Kidney (tissue), 22 donors: ENCODE measurements around the gene RAP1GDS1. TPM values are rescaled to one million over a fixed set of nuclear protein-coding genes. Genes with fewer than 3 reads are reported as not detected.
A peak's percentile ranks its signal among the peaks of the same experiment; 100 is the strongest.

Experiments
- DNase-seq, 5 donors: peaks; one replicate each; pipeline ENCODE4 v3.0.0-alpha.2; 2013 to 2020
- FAIRE-seq: peaks from 2 replicates; lab custom pipeline; 2012; peaks lifted over from hg19 to GRCh38; lab: Jason Lieb, UNC
- H3K27ac ChIP-seq, 2 donors: one replicate each; pipeline ENCODE4 v1.7.0; 2013; ENCODE audit warnings: low read depth in 2 of 2, low read length in 2 of 2, inconsistent platforms in 1 of 2
- H3K27me3 ChIP-seq: one replicate; pipeline ENCODE4 v1.7.1; 2013; ENCODE audit warnings: low read length, inconsistent platforms; ENCODE audit not compliant: control insufficient read depth, insufficient read depth
- H3K36me3 ChIP-seq, 3 donors: one replicate each; pipeline versions ENCODE4 v1.7.0 to v1.7.1; 2013; ENCODE audit warnings: low read length in 3 of 3, control low read depth in 1 of 3, inconsistent platforms in 1 of 3; ENCODE audit not compliant: insufficient read depth in 3 of 3, control insufficient read depth in 2 of 3
- H3K4me1 ChIP-seq, 3 donors: one replicate each; pipeline versions ENCODE4 v1.7.0 to v1.7.1; 2013; ENCODE audit warnings: low read length in 3 of 3, inconsistent platforms in 1 of 3, low read depth in 1 of 3; ENCODE audit not compliant: control insufficient read depth in 2 of 3, insufficient read depth in 2 of 3
- H3K4me3 ChIP-seq, 3 donors: one replicate each; pipeline versions ENCODE4 v1.7.0 to v1.8.1; 2013; ENCODE audit warnings: low read length in 3 of 3, control low read depth in 1 of 3, inconsistent platforms in 1 of 3
- H3K9ac ChIP-seq, 3 donors: one replicate each; pipeline versions ENCODE4 v1.7.0 to v1.7.1; 2013; ENCODE audit warnings: low read length in 3 of 3, control low read depth in 1 of 3, inconsistent platforms in 1 of 3
- H3K9me3 ChIP-seq, 3 donors: one replicate each; pipeline versions ENCODE4 v1.7.0 to v1.7.1; 2013; ENCODE audit warnings: low read length in 3 of 3, control low read depth in 1 of 3, inconsistent platforms in 1 of 3; ENCODE audit not compliant: control insufficient read depth in 2 of 3, insufficient read depth in 1 of 3
- intact Hi-C: fragments of 100-400 bp; cut with DNase I; formaldehyde crosslinking; loops from one replicate; pipeline ENCODE4 v1.11.1; 2022
- long read RNA-seq, 10 donors: library from polyadenylated mRNA in 1 of 10; unstranded in 1 of 10; transcript quantifications; one replicate each; pipeline ENCODE4 v2.0.0 and lab custom pipeline, GENCODE V29; 2021 to 2026
- polyA plus RNA-seq: library from polyadenylated mRNA; stranded (reverse); fragments of 350-450 nt; fragmentation: Illumina TruSeq; extraction: RNeasy Lipid Tissue Mini Kit (QIAGEN cat#74804); gene quantifications from one replicate; pipeline ENCODE4 v1.2.3, GENCODE V29; 2014; ENCODE audit warnings: low read depth, low replicate concordance; ENCODE audit not compliant: insufficient read depth
- total RNA-seq: library from RNA; stranded (reverse); fragmentation: NEBNext Ultra II Directional; extraction: Animal tissue kit (Norgen Biotek cat#: 25700); gene quantifications from one replicate; pipeline ENCODE4 v1.2.1, GENCODE V29; 2021
- TF ChIP-seq, protein P1 (sequence below): IDR thresholded peaks from 3 replicates; pipeline ENCODE4 v1.5.1; 2012; ENCODE audit warnings: mild to moderate bottlenecking, moderate library complexity, borderline replicate concordance; ENCODE audit not compliant: insufficient read depth; ENCODE audit errors: extremely low read depth
- donor health status: control.
- donor health status: control.
- donor health status: control.
- donor health status: control.
- donor health status: control.
- donor health status: DM: yes; HTN: yes; CAD: no.
- donor health status: Normal renal cell carcinoma (clear cell type).

The RAP1GDS1 gene, protein sequence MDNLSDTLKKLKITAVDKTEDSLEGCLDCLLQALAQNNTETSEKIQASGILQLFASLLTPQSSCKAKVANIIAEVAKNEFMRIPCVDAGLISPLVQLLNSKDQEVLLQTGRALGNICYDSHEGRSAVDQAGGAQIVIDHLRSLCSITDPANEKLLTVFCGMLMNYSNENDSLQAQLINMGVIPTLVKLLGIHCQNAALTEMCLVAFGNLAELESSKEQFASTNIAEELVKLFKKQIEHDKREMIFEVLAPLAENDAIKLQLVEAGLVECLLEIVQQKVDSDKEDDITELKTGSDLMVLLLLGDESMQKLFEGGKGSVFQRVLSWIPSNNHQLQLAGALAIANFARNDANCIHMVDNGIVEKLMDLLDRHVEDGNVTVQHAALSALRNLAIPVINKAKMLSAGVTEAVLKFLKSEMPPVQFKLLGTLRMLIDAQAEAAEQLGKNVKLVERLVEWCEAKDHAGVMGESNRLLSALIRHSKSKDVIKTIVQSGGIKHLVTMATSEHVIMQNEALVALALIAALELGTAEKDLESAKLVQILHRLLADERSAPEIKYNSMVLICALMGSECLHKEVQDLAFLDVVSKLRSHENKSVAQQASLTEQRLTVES
- total RNA-seq, result 42.2 TPM
- 23.0 TPM for polyA plus RNA-seq
- long read RNA-seq, donor 1, partial matches to known transcripts, result 28 of 34 reads
- long read RNA-seq, donor 1, other reads (novel, unspliced or antisense), result 0 of 34 reads
- long read RNA-seq, donor 2, partial matches to known transcripts, result 0 of 1 reads
- long read RNA-seq, donor 2, other reads (novel, unspliced or antisense), result 0 of 1 reads
- long read RNA-seq, donor 3, partial matches to known transcripts, result 0 of 7 reads
- long read RNA-seq, donor 3, other reads (novel, unspliced or antisense), result 0 of 7 reads
- long read RNA-seq, donor 4, partial matches to known transcripts, result 0 of 3 reads
- long read RNA-seq, donor 4, other reads (novel, unspliced or antisense), result 0 of 3 reads
- long read RNA-seq, donor 5, result 0 reads
- long read RNA-seq, donor 6, partial matches to known transcripts, result 5 of 10 reads
- long read RNA-seq, donor 6, other reads (novel, unspliced or antisense), result 0 of 10 reads
- long read RNA-seq, donor 7, transcript RAP1GDS1-205 (15 exons, 3,681 nt), result major isoform, 7 of 32 reads
- long read RNA-seq, donor 7, transcript RAP1GDS1-202 (15 exons, 2,092 nt), result major isoform, 7 of 32 reads
- long read RNA-seq, donor 7, partial matches to known transcripts, result 4 of 32 reads
- long read RNA-seq, donor 7, other reads (novel, unspliced or antisense), result 13 of 32 reads
- long read RNA-seq, donor 8, partial matches to known transcripts, result 0 of 6 reads
- long read RNA-seq, donor 8, other reads (novel, unspliced or antisense), result 0 of 6 reads
- long read RNA-seq, donor 9, partial matches to known transcripts, result 0 of 3 reads
- long read RNA-seq, donor 9, other reads (novel, unspliced or antisense), result 0 of 3 reads
- long read RNA-seq, donor 10, partial matches to known transcripts, result 0 of 3 reads
- long read RNA-seq, donor 10, other reads (novel, unspliced or antisense), result 0 of 3 reads

DNA sequence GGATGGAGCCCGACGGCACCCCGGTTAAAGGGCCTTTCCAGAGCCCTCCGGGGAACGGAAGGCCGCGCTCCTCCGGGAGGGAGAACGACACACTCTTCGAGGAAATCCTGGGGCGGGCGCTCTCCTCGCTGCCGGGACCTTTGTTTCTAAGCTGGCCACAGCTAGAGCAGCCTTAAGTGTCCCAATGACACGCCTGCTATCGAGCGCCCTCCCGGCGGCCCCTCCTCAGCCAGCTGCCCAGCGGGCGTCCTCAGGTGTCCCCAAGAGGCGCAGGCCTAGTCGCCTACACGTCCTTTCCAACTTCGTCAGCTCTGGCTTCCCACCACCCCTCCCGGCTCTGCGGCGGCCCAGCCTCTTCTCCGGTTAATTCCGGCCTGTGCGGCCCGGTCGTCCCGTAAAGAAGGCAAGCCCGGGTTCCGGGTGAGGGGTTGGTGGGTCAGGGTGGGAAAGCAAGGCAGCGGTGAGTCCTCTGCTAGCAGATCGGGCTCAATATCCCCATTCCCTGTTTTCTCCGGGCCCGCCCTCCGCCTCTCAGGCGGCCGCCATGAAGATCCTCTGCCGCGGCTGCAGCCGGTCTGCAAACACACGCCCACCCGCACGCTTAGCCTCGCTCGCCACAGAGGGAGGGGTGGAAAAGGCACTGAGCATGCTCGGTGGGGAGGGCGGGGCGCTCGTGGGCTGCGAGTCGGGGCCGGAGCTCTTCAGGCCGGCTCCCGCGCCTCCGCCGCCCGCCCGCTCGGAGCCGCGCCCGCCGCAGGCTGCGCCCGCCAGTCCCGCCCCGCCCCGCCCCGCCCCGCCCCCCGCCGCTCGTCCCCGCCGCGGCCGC lies at the start of gene RAP1GDS1:
TSS of gene RAP1GDS1 (plus strand) at position 806 of the 826 bp plus-strand sequence. CDS start 182 bp downstream, outside the sequence.
- no peaks in the 10 kb centered on the region for H3K27me3 ChIP-seq
- H3K9ac ChIP-seq, result peak within 1 kb of the TSS; percentile 74 to 89 (median 80)
- H3K27ac ChIP-seq, result peak within 1 kb of the TSS; percentile 97 to 99
- H3K4me1 ChIP-seq, result peaks cover 8 to 9% (median 8%) of the 10 kb centered on the region in 3 donors
- H3K36me3 ChIP-seq, result no peaks in the 10 kb centered on the region
- FAIRE-seq (no peak), DNase-seq (peak; percentile 97 to 99 (median 98))
- intact Hi-C loops, result no loop called here
- TF ChIP-seq, protein P1, sequence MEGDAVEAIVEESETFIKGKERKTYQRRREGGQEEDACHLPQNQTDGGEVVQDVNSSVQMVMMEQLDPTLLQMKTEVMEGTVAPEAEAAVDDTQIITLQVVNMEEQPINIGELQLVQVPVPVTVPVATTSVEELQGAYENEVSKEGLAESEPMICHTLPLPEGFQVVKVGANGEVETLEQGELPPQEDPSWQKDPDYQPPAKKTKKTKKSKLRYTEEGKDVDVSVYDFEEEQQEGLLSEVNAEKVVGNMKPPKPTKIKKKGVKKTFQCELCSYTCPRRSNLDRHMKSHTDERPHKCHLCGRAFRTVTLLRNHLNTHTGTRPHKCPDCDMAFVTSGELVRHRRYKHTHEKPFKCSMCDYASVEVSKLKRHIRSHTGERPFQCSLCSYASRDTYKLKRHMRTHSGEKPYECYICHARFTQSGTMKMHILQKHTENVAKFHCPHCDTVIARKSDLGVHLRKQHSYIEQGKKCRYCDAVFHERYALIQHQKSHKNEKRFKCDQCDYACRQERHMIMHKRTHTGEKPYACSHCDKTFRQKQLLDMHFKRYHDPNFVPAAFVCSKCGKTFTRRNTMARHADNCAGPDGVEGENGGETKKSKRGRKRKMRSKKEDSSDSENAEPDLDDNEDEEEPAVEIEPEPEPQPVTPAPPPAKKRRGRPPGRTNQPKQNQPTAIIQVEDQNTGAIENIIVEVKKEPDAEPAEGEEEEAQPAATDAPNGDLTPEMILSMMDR, result no peak
- peak within 1 kb of the TSS; percentile 81 to 95 (median 89) for H3K4me3 ChIP-seq
- H3K9me3 ChIP-seq, result no peaks in the 10 kb centered on the region

DNA sequence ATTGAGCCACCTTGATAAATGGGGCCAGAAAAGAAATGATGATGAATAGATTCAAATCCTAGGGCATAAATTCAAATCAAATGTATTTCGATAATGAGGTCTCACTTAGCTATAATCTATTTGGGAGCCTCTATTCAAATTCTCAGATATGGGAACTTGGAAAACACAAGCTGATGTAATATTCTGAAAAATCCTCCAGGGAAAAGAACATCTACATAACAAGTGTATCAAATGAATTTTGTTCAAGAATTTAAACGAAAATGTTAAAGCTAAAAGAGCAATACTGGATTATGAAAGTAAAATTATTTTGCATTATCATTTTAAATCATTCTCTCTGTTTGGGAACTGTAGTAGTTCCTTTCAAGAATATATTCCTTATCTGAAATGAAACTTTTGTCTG lies 38.9 kb upstream of the RAP1GDS1 start:
- TF ChIP-seq, protein P1, result no peak

More for the DNA sequence above, 38.9 kb upstream of the RAP1GDS1 start:
- Histone ChIP-seq H3K9ac (no peak overlapping the region), H3K4me1 (no peaks in the 10 kb centered on the region), H3K27ac (no peak overlapping the region), H3K9me3 (no peaks in the 10 kb centered on the region), H3K36me3 (no peaks in the 10 kb centered on the region), H3K4me3 (no peak overlapping the region), H3K27me3 (no peaks in the 10 kb centered on the region)
- intact Hi-C loops, result no loop called here
- DNase-seq (no peak), FAIRE-seq (no peak)
